ENCODE data around the gene BCL3. TPM values are rescaled to one million over a fixed set of nuclear protein-coding genes. Genes with fewer than 3 reads are reported as not detected.

BCL3 gene
- total and polyA plus RNA-seq, 2 of the 13 experiments (the other 11 are each of a cell fraction or from before 2014, with no cell fraction given), result 2.3 to 4.0 TPM

- TF ChIP-seq ZNF552 (CRISPR knock-in tag; IDR thresholded peaks at IDR 0.05; ENCODE audit: borderline replicate concordance) (no peak), ZNF337 (CRISPR knock-in tag; IDR thresholded peaks at IDR 0.05; ENCODE audit: borderline replicate concordance, low read depth) (no peak), CHCHD3 (CRISPR knock-in tag; IDR thresholded peaks at IDR 0.05) (no peak), ASH2L (IDR thresholded peaks at IDR 0.05; ENCODE audit: insufficient read length, low read depth, low read length) (peak; percentile 71), NCOA2 (CRISPR knock-in tag; IDR thresholded peaks at IDR 0.05) (peak; percentile 68), SNAPC4 (CRISPR knock-in tag; IDR thresholded peaks at IDR 0.05) (no peak), NONO (IDR thresholded peaks at IDR 0.05) (no peak), NONO (CRISPR knock-in tag; conservative IDR thresholded peaks at IDR 0.05) (0 out of 2 replicates have a peak, but pooled peaks have one; percentile 37), ZNF510 (CRISPR knock-in tag; IDR thresholded peaks at IDR 0.05; ENCODE audit: low read depth) (no peak), U2AF2 (IDR thresholded peaks at IDR 0.05; ENCODE audit: low read depth, low read length) (no peak), ZNF101 (CRISPR knock-in tag; IDR thresholded peaks at IDR 0.05; ENCODE audit: borderline replicate concordance, low read depth) (no peak), ZFP37 (CRISPR knock-in tag; IDR thresholded peaks at IDR 0.05; ENCODE audit: borderline replicate concordance) (no peak), ZNF784 (CRISPR knock-in tag; IDR thresholded peaks at IDR 0.05; ENCODE audit: borderline replicate concordance) (no peak), ZNF674 (CRISPR knock-in tag; IDR thresholded peaks at IDR 0.05; ENCODE audit: low read depth) (no peak), TOPORS (CRISPR knock-in tag; IDR thresholded peaks at IDR 0.05) (no peak)
- TF ChIP-seq, protein P1, sequence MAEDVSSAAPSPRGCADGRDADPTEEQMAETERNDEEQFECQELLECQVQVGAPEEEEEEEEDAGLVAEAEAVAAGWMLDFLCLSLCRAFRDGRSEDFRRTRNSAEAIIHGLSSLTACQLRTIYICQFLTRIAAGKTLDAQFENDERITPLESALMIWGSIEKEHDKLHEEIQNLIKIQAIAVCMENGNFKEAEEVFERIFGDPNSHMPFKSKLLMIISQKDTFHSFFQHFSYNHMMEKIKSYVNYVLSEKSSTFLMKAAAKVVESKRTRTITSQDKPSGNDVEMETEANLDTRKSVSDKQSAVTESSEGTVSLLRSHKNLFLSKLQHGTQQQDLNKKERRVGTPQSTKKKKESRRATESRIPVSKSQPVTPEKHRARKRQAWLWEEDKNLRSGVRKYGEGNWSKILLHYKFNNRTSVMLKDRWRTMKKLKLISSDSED (CRISPR knock-in tag; IDR thresholded peaks at IDR 0.05), result no peak
- TF ChIP-seq, protein P2, sequence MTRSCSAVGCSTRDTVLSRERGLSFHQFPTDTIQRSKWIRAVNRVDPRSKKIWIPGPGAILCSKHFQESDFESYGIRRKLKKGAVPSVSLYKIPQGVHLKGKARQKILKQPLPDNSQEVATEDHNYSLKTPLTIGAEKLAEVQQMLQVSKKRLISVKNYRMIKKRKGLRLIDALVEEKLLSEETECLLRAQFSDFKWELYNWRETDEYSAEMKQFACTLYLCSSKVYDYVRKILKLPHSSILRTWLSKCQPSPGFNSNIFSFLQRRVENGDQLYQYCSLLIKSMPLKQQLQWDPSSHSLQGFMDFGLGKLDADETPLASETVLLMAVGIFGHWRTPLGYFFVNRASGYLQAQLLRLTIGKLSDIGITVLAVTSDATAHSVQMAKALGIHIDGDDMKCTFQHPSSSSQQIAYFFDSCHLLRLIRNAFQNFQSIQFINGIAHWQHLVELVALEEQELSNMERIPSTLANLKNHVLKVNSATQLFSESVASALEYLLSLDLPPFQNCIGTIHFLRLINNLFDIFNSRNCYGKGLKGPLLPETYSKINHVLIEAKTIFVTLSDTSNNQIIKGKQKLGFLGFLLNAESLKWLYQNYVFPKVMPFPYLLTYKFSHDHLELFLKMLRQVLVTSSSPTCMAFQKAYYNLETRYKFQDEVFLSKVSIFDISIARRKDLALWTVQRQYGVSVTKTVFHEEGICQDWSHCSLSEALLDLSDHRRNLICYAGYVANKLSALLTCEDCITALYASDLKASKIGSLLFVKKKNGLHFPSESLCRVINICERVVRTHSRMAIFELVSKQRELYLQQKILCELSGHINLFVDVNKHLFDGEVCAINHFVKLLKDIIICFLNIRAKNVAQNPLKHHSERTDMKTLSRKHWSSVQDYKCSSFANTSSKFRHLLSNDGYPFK (CRISPR knock-in tag; IDR thresholded peaks at IDR 0.05; ENCODE audit: borderline replicate concordance), result no peak
Measured at GRCh38 chr19:44746946-44747738, 1.4 kb upstream of the BCL3 start (continued).
